MCF 10A (cell line): ENCODE data around the gene SPATA25. TPM values are rescaled to one million over a fixed set of nuclear protein-coding genes. Genes with fewer than 3 reads are reported as not detected.
A peak's percentile ranks its signal among the peaks of the same experiment; 100 is the strongest.
"Not testable (repeated sequence)": the region's sequence is repeated elsewhere in the genome, so short reads cannot be mapped to it uniquely, and the experiment has no call there.

Source experiments
- BruUV-seq: library from RNA; stranded (reverse); fragments of 400-500 nt; replicated peaks from 2 replicates; lab custom pipeline; 2021; lab: Mats Ljungman, UMichigan
- CTCF ChIA-PET: fragments of 300-600 bp; sonication (Branson Sonifier 250); formaldehyde crosslinking; extraction: SDS; loops from one replicate; lab custom pipeline; 2021; ENCODE audit warnings: antibody characterized with exemption, inconsistent platforms; lab: Yijun Ruan, JAX
- POLR2A ChIA-PET: fragments of 300-600, 350-650 bp; sonication (Branson Sonifier 250); formaldehyde crosslinking; extraction: SDS; loops from one replicate; lab custom pipeline; 2020; ENCODE audit warnings: antibody characterized with exemption, inconsistent platforms; lab: Yijun Ruan, JAX
- DNase-seq: peaks from one replicate; pipeline ENCODE4 v3.0.0-alpha.2; 2018; ENCODE audit not compliant: unreplicated experiment
- H3K27ac Mint-ChIP-seq: one replicate; pipeline ENCODE4 v1.8.0; 2022; ENCODE audit warnings: mild to moderate bottlenecking, low read depth, mixed read lengths; ENCODE audit not compliant: unreplicated experiment
- H3K27me3 Mint-ChIP-seq: one replicate; pipeline ENCODE4 v1.8.0; 2022; ENCODE audit warnings: mixed read lengths; ENCODE audit not compliant: insufficient read depth, unreplicated experiment
- H3K36me3 Mint-ChIP-seq: one replicate; pipeline ENCODE4 v1.8.0; 2022; ENCODE audit warnings: mild to moderate bottlenecking, moderate library complexity, mixed read lengths; ENCODE audit not compliant: insufficient read depth, unreplicated experiment
- H3K4me1 Mint-ChIP-seq: one replicate; pipeline ENCODE4 v1.8.0; 2022; ENCODE audit warnings: mixed read lengths; ENCODE audit not compliant: insufficient read depth, unreplicated experiment
- H3K4me3 Mint-ChIP-seq: one replicate; pipeline ENCODE4 v1.8.0; 2022; ENCODE audit warnings: mild to moderate bottlenecking, moderate library complexity, mixed read lengths; ENCODE audit not compliant: unreplicated experiment
- H3K9me3 Mint-ChIP-seq: one replicate; pipeline ENCODE4 v1.8.0; 2022; ENCODE audit warnings: mixed read lengths; ENCODE audit not compliant: unreplicated experiment
- CTCF ChIP-seq: fragments of 200-600 bp; IDR thresholded peaks from one replicate; pipeline ENCODE4 v1.8.0; 2022; ENCODE audit warnings: antibody characterized with exemption, mild to moderate bottlenecking; ENCODE audit not compliant: unreplicated experiment
- intact Hi-C: fragments of 100-400 bp; cut with micrococcal nuclease; formaldehyde crosslinking; loops from 2 replicates; pipeline ENCODE4 v1.14.1; 2022
- total RNA-seq: library from RNA; stranded (reverse); gene quantifications from 2 replicates; pipeline ENCODE4 v1.2.3, GENCODE V29; 2022

The SPATA25 gene
- total RNA-seq, 1 experiment from 2014 or later: 0.72 TPM

GRCh38 chr20:45902199-45902701 is 14.8 kb upstream of the SPATA25 start:
- Mint-ChIP-seq H3K4me3 (no peak overlapping the region), H3K27me3 (no peaks in the 10 kb centered on the region), H3K4me1 (peaks cover 8% of the 10 kb centered on the region), H3K36me3 (peaks cover 7% of the 10 kb centered on the region), H3K27ac (no peak overlapping the region), H3K9me3 (no peaks in the 10 kb centered on the region)
- TF ChIP-seq CTCF: no peak
- intact Hi-C loops: no loop called here
- no TSS peak for BruUV-seq
- CTCF ChIA-PET: interaction anchor here (0.5 kb wide), 1 partner anchor 891 kb away, joined by 4 read pairs; no protein-coding TSS in a partner anchor
- no peak for DNase-seq
- POLR2A ChIA-PET: interaction anchor here (0.9 to 1.6 kb wide), 4 partner anchors 8 to 22 kb away, joined by 3 to 4 read pairs (median 3); no protein-coding TSS in a partner anchor

GRCh38 chr20:45901332-45901731 is 13.9 kb upstream of the SPATA25 start:
- POLR2A ChIA-PET: interaction anchor here (0.9 to 1.5 kb wide), 4 partner anchors 7 to 43 kb away, joined by 3 to 4 read pairs (median 3); no protein-coding TSS in a partner anchor
- CTCF ChIA-PET: interaction anchor here (0.6 kb wide), 1 partner anchor 9 kb away, joined by 3 read pairs; no protein-coding TSS in a partner anchor

GRCh38 chr20:45899046-45899835 is 11.8 kb upstream of the SPATA25 start:
- Mint-ChIP-seq H3K4me3 (no peak overlapping the region), H3K27me3 (no peaks in the 10 kb centered on the region), H3K27ac (no peak overlapping the region), H3K9me3 (no peaks in the 10 kb centered on the region), H3K36me3 (peaks cover 16% of the 10 kb centered on the region), H3K4me1 (no peaks in the 10 kb centered on the region)
- ChIA-PET CTCF (interaction anchor here (0.6 to 0.7 kb wide), 2 partner anchors 54 to 523 kb away, joined by 3 read pairs; no protein-coding TSS in a partner anchor), POLR2A (interaction anchor here (0.7 to 2.2 kb wide), 4 partner anchors 10 to 23 kb away, joined by 3 to 7 read pairs (median 4); partner anchors contain the start of gene ZSWIM1)
- DNase-seq: no peak
- intact Hi-C loops: no loop called here
- BruUV-seq: no TSS peak
- no peak for TF ChIP-seq CTCF

More at GRCh38 chr20:45901332-45901731, 13.9 kb upstream of the SPATA25 start:
- H3K9me3 Mint-ChIP-seq, BruUV-seq, H3K27ac Mint-ChIP-seq, H3K4me3 Mint-ChIP-seq, intact Hi-C loops, H3K4me1 Mint-ChIP-seq, H3K36me3 Mint-ChIP-seq, H3K27me3 Mint-ChIP-seq, DNase-seq: not testable (repeated sequence)

- ChIA-PET CTCF (no interaction called here), POLR2A (interaction anchor here (1.3 to 2.2 kb wide), 2 partner anchors 9 to 17 kb away, joined by 3 to 7 read pairs; partner anchors contain the start of gene ZSWIM1)
- no peak overlapping the region for H3K27ac Mint-ChIP-seq
- intact Hi-C loops: no loop called here
- TSS peak; percentile 54 for BruUV-seq
- H3K36me3 Mint-ChIP-seq: peaks cover 16% of the 10 kb centered on the region
- no peaks in the 10 kb centered on the region for H3K9me3 Mint-ChIP-seq
- no peak overlapping the region for H3K4me3 Mint-ChIP-seq
- DNase-seq: no peak
- H3K27me3 Mint-ChIP-seq: no peaks in the 10 kb centered on the region
- TF ChIP-seq CTCF: no peak
- H3K4me1 Mint-ChIP-seq: no peaks in the 10 kb centered on the region
Measured at GRCh38 chr20:45898285-45898684, 10.9 kb upstream of the SPATA25 start.
